Erythroblast (primary cell): ENCODE measurements around the gene COX14.

Experiments
- GATA1 ChIP-seq: IDR thresholded peaks from 2 replicates; pipeline ENCODE4 v1.6.1; 2011; ENCODE audit warnings: low read depth, mild to moderate bottlenecking, control low read depth, low read length, moderate library complexity
- POLR2A ChIP-seq: IDR thresholded peaks from 2 replicates; pipeline ENCODE4 v1.6.1; 2011; ENCODE audit warnings: mild to moderate bottlenecking, low read length

DNA sequence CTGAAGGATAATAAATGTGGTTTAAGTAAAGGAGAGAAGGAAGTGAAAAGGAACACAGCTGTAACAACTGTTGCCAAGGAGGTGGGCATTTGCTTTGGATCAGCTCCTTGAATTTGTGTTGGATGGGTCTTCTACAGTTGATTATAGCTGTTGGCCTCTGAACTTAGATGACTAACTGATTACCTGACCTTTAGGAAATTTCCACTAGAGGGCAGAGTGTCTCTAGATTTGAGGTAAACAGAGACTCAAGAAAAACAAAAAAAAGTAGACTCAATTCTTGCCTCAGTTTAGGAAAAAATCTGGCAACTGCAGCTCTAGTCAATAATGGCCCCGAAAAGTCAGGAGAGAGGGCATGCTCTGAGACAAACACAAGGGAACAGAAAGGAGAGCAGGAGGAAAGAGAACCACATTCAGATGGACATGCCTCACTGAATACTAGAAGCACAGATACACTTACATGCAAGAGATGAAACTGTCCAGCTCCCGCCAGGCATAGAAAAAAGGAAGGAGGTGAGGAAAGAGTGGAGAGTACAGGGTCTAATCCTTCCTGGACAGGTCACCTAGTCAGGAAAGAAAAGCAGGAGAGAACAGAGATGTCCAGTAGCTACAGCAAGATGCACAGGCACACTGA, 20.6 kb downstream of the COX14 start:
- TF ChIP-seq POLR2A (no peak), GATA1 (no peak)
